OCI-LY3 (cell line): Measurements from ENCODE around the gene STAT5B.

Source experiments
- EZH2phosphoT487 ChIP-seq: fragments of 200-600 bp; shearing (Covaris generic); IDR thresholded peaks from 2 replicates; pipeline ENCODE4 v1.6.1; 2018; ENCODE audit warnings: antibody characterized with exemption, mixed run types, low read depth
- TF ChIP-seq, protein P1 (sequence below): fragments of 200-600, 300-600 bp; sonication (generic); IDR thresholded peaks from 2 replicates; pipeline ENCODE4 v1.5.1; 2014; ENCODE audit warnings: antibody characterized with exemption, low read length, low read depth

DNA sequence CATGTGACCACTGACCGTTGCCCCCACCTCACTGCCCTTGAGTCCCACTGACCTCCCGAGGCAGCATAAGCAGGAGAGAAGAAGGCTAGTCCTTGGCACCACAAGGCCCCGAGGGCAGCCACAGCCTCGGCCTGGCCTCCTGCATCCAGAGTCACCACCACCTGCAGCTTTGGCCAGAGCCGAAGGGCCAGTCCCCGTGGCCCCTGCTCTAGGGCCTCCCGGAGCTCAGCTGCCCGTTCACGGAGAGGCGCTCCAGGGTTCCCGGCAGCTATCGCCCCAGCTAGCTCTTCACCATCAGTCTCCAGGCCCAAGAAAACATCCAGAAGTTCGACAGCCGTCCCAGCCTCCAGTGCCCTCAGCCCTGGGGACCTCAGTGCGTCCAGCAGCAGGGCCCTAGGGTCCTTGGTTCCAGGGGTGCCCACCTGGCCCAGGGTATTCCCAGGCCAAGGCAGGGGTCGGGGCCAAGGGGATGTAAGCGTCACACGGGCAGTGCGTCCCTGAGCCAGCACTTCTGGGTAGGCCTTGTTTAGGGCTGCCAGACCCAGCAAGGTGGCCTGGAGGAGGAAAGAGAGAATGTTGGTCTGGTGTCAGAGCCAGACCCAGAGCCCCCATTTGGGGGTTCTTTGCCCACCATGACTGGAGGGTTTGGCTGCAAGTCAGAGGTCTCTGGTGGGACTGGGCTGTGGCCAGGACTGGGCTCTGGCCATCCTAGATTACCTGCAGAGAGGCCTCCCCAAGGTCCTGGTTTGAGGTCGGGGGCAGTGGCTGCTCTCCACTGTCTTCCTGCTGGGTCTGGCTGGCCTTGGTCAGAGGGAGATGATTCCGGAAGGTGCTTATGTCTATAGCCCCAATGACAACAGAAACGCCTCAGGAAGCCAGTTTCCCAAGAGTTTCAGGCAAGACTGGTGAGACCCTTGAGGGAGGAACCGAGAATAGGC lies 83.7 kb downstream of the STAT5B start:
- TF ChIP-seq, protein P1, sequence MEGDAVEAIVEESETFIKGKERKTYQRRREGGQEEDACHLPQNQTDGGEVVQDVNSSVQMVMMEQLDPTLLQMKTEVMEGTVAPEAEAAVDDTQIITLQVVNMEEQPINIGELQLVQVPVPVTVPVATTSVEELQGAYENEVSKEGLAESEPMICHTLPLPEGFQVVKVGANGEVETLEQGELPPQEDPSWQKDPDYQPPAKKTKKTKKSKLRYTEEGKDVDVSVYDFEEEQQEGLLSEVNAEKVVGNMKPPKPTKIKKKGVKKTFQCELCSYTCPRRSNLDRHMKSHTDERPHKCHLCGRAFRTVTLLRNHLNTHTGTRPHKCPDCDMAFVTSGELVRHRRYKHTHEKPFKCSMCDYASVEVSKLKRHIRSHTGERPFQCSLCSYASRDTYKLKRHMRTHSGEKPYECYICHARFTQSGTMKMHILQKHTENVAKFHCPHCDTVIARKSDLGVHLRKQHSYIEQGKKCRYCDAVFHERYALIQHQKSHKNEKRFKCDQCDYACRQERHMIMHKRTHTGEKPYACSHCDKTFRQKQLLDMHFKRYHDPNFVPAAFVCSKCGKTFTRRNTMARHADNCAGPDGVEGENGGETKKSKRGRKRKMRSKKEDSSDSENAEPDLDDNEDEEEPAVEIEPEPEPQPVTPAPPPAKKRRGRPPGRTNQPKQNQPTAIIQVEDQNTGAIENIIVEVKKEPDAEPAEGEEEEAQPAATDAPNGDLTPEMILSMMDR: no peak
- TF ChIP-seq EZH2phosphoT487: no peak
